Suprapubic skin (tissue), 4 donors: ENCODE measurements around the gene WDR37. TPM values are rescaled to one million over a fixed set of nuclear protein-coding genes. Genes with fewer than 3 reads are reported as not detected.

ENCODE experiments used
- DNase-seq, 2 donors: peaks; one replicate each; pipeline ENCODE4 v3.0.0-alpha.2; 2019; ENCODE audit warnings: low spot score in 2 of 2
- H3K27ac ChIP-seq: fragments of 200-600 bp; sonication (generic); one replicate; pipeline ENCODE4 v1.5.1; 2019
- H3K27me3 ChIP-seq: fragments of 200-600 bp; sonication (generic); one replicate; pipeline ENCODE4 v1.5.1; 2019
- H3K36me3 ChIP-seq: fragments of 200-600 bp; sonication (generic); one replicate; pipeline ENCODE4 v1.5.1; 2019
- H3K4me1 ChIP-seq: fragments of 200-600 bp; sonication (generic); one replicate; pipeline ENCODE4 v1.5.1; 2019
- H3K4me3 ChIP-seq: fragments of 200-600 bp; sonication (generic); one replicate; pipeline ENCODE4 v1.5.1; 2019; ENCODE audit warnings: mild to moderate bottlenecking
- H3K9me3 ChIP-seq: fragments of 200-600 bp; sonication (generic); one replicate; pipeline ENCODE4 v1.5.1; 2019
- EP300 ChIP-seq: sonication (generic); formaldehyde crosslinking; IDR thresholded peaks from one replicate; pipeline ENCODE4 v1.6.1; 2017; ENCODE audit warnings: antibody characterized with exemption
- POLR2A ChIP-seq, 2 donors: fragments of 450-650 bp; IDR thresholded peaks; one replicate each; pipeline ENCODE4 v1.6.1; 2017; ENCODE audit warnings: antibody characterized with exemption in 2 of 2, mild to moderate bottlenecking in 2 of 2, moderate library complexity in 2 of 2
- POLR2AphosphoS5 ChIP-seq, 3 donors: sonication (generic); formaldehyde crosslinking; IDR thresholded peaks; one replicate each; pipeline ENCODE4 v1.6.1; 2017; ENCODE audit warnings: antibody characterized with exemption in 3 of 3
- WGBS: methylation state at CpG from one replicate; pipeline ENCODE4 v1.1.5; 2018; 5-methylcytosine and 5-hydroxymethylcytosine counted together
- total RNA-seq, 4 donors: library from RNA; depleted of rRNA; stranded (reverse); fragments of >200 nt; gene quantifications; one replicate each; pipeline ENCODE4 v1.1.0, GENCODE V29; 2016
- TF ChIP-seq, protein P1 (sequence below), 2 donors: fragments of 200-600 bp in 1 of 2; fragments of 450-650 bp in 1 of 2; sonication (generic) in 1 of 2; IDR thresholded peaks; one replicate each; pipeline ENCODE4 v1.5.1; 2016 to 2019; ENCODE audit warnings: antibody characterized with exemption in 2 of 2, mild to moderate bottlenecking in 1 of 2, moderate library complexity in 1 of 2

Gene WDR37
- total RNA-seq, 4 donors from 2014 or later = 13.1 to 32.7 (median 18.4) TPM

DNA sequence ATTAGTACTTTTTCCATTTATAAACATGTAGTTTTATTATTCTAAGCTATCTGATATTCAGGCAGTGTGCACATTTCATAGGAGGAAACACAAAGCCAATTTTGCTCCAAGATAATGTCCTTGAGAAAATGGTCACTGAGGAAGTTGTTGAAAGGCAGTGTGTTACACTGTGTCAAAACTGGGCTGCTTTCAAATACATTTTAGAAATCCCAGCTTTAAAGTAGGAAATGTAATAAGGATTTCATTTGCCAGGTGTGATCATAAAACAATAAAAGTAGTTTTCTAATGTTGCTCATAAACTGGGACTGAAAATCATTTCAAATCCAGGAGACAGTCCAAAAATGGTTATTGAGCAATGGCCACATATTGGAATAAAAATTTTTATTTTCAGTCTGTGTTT is 80.1 kb downstream of the WDR37 start:
- no peaks in the 10 kb centered on the region for H3K27me3 ChIP-seq
- peaks cover 21% of the 10 kb centered on the region for H3K9me3 ChIP-seq
- H3K4me3 ChIP-seq = no peak overlapping the region
- no peak for DNase-seq
- no peaks in the 10 kb centered on the region for H3K4me1 ChIP-seq
- peaks cover 7% of the 10 kb centered on the region for H3K36me3 ChIP-seq
- TF ChIP-seq EP300 = no peak
- TF ChIP-seq, protein P1, sequence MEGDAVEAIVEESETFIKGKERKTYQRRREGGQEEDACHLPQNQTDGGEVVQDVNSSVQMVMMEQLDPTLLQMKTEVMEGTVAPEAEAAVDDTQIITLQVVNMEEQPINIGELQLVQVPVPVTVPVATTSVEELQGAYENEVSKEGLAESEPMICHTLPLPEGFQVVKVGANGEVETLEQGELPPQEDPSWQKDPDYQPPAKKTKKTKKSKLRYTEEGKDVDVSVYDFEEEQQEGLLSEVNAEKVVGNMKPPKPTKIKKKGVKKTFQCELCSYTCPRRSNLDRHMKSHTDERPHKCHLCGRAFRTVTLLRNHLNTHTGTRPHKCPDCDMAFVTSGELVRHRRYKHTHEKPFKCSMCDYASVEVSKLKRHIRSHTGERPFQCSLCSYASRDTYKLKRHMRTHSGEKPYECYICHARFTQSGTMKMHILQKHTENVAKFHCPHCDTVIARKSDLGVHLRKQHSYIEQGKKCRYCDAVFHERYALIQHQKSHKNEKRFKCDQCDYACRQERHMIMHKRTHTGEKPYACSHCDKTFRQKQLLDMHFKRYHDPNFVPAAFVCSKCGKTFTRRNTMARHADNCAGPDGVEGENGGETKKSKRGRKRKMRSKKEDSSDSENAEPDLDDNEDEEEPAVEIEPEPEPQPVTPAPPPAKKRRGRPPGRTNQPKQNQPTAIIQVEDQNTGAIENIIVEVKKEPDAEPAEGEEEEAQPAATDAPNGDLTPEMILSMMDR (IDR thresholded peaks at IDR 0.05) = no peak
- TF ChIP-seq POLR2A (IDR thresholded peaks at IDR 0.05) = no peak
- TF ChIP-seq POLR2AphosphoS5 (IDR thresholded peaks at IDR 0.05) = no peak
- H3K27ac ChIP-seq = no peak overlapping the region

- TF ChIP-seq POLR2A (IDR thresholded peaks at IDR 0.05) = no peak
- TF ChIP-seq POLR2AphosphoS5 (IDR thresholded peaks at IDR 0.05) = no peak
- no peak for TF ChIP-seq EP300
- TF ChIP-seq, protein P1 (IDR thresholded peaks at IDR 0.05) = no peak
- Histone ChIP-seq H3K36me3 (no peaks in the 10 kb centered on the region), H3K4me1 (no peaks in the 10 kb centered on the region), H3K4me3 (no peak overlapping the region), H3K27ac (no peak overlapping the region), H3K9me3 (peaks cover 21% of the 10 kb centered on the region), H3K27me3 (no peaks in the 10 kb centered on the region)
- WGBS = 90% methylated on average over 9 of the region's 10 CpGs
- no peak for DNase-seq
Observed at GRCh38 chr10:1137499-1138163, 81.4 kb downstream of the WDR37 start.

DNA sequence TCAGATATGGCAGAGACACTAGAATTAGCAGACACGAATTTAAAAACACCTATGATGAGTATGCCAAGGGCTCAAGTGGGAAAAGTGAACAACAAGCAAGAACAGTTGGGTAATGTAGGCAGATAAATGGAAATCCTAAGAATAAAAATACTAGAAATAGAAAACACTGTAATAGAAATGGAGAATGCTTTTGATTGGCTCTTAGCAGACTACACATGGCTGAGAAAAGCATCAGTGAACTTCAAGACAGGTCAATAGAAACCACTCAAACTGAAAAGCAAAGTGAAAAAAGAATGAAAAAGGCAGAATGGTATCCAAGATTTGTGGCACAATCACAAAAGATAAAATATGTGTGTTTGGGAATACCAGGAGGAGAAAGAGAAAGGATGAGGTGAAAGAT is 82.3 kb downstream of the WDR37 start:
- no peak overlapping the region for H3K27ac ChIP-seq
- 80% methylated on average over 1 of the region's 1 CpG for WGBS
- TF ChIP-seq, protein P1 (IDR thresholded peaks at IDR 0.05) = no peak
- TF ChIP-seq EP300 = no peak
- TF ChIP-seq POLR2A (IDR thresholded peaks at IDR 0.05) = no peak
- TF ChIP-seq POLR2AphosphoS5 (IDR thresholded peaks at IDR 0.05) = no peak

GRCh38 chr10:1141261-1141660 is 85.1 kb downstream of the WDR37 start:
- no peaks in the 10 kb centered on the region for H3K27me3 ChIP-seq
- no peaks in the 10 kb centered on the region for H3K36me3 ChIP-seq
- no peak for TF ChIP-seq POLR2A (IDR thresholded peaks at IDR 0.05)
- TF ChIP-seq, protein P1 (IDR thresholded peaks at IDR 0.05) = no peak
- no peak for TF ChIP-seq EP300
- TF ChIP-seq POLR2AphosphoS5 (IDR thresholded peaks at IDR 0.05) = no peak
- H3K4me1 ChIP-seq = no peaks in the 10 kb centered on the region
- H3K27ac ChIP-seq = no peak overlapping the region
- H3K9me3 ChIP-seq = peaks cover 21% of the 10 kb centered on the region
- 67% methylated on average over 7 of the region's 7 CpGs for WGBS
- DNase-seq = no peak
- H3K4me3 ChIP-seq = no peak overlapping the region

More for the DNA sequence above, 82.3 kb downstream of the WDR37 start:
- Histone ChIP-seq H3K9me3 (peaks cover 21% of the 10 kb centered on the region), H3K4me1 (no peaks in the 10 kb centered on the region), H3K4me3 (no peak overlapping the region), H3K36me3 (no peaks in the 10 kb centered on the region), H3K27me3 (no peaks in the 10 kb centered on the region)
- no peak for DNase-seq

DNA sequence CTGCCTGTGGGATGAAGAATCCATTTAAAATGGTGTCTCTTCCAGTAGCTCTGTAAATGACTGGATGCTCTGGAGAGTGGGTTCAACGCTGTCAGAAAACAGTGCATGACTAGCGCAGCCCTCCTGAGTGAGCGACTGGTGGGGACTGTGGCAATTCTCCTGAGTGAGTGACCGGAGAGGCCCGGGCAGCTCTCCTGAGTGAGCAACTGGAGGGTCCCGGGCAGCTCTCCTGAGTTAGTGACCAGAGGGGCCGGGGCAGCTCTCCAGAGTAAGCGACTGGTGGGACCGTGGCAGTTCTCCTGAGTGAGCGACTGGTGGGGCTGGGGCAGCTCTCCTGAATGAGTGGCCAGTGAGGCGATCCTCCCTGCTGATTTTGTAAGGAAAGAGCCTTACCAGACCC is 85.5 kb downstream of the WDR37 start:
- Histone ChIP-seq H3K36me3 (no peaks in the 10 kb centered on the region), H3K27me3 (no peaks in the 10 kb centered on the region), H3K4me1 (no peaks in the 10 kb centered on the region), H3K27ac (no peak overlapping the region), H3K4me3 (no peak overlapping the region), H3K9me3 (peaks cover 21% of the 10 kb centered on the region)
- DNase-seq = no peak
- TF ChIP-seq, protein P1 (IDR thresholded peaks at IDR 0.05) = no peak
- TF ChIP-seq POLR2A (IDR thresholded peaks at IDR 0.05) (no peak), POLR2AphosphoS5 (IDR thresholded peaks at IDR 0.05) (no peak), EP300 (no peak)
- 95% methylated on average over 9 of the region's 11 CpGs for WGBS
